Right lobe of liver (tissue), 4 donors: ENCODE measurements around the gene KLF4.

Experiments
- POLR2A ChIP-seq: fragments of 450-650 bp; IDR thresholded peaks from one replicate; pipeline ENCODE4 v1.6.1; 2017; ENCODE audit warnings: antibody characterized with exemption, mild to moderate bottlenecking
- TF ChIP-seq, protein P1 (sequence below), 4 donors: fragments of 200-600 bp in 3 of 4; fragments of 450-650 bp in 1 of 4; IDR thresholded peaks; one replicate each; pipeline versions ENCODE4 v1.5.1 to v1.8.0; 2016 to 2022; ENCODE audit warnings: antibody characterized with exemption in 4 of 4, mild to moderate bottlenecking in 2 of 4
- donor health status: DM: no; HTN: no; CAD: no.
- donor health status: DM: no; HTN: no; CAD: no.
- donor health status: DM: no; HTN: yes; CAD: no.

- TF ChIP-seq, protein P1, sequence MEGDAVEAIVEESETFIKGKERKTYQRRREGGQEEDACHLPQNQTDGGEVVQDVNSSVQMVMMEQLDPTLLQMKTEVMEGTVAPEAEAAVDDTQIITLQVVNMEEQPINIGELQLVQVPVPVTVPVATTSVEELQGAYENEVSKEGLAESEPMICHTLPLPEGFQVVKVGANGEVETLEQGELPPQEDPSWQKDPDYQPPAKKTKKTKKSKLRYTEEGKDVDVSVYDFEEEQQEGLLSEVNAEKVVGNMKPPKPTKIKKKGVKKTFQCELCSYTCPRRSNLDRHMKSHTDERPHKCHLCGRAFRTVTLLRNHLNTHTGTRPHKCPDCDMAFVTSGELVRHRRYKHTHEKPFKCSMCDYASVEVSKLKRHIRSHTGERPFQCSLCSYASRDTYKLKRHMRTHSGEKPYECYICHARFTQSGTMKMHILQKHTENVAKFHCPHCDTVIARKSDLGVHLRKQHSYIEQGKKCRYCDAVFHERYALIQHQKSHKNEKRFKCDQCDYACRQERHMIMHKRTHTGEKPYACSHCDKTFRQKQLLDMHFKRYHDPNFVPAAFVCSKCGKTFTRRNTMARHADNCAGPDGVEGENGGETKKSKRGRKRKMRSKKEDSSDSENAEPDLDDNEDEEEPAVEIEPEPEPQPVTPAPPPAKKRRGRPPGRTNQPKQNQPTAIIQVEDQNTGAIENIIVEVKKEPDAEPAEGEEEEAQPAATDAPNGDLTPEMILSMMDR (IDR thresholded peaks at IDR 0.05): peak; percentile 73 to 86 (median 82)
- TF ChIP-seq POLR2A: no peak
Observed at GRCh38 chr9:107465467-107466451, 23.8 kb downstream of the KLF4 start.
